ENCODE measurements around the gene ELMOD3. TPM values are rescaled to one million over a fixed set of nuclear protein-coding genes. Genes with fewer than 3 reads are reported as not detected.

The ELMOD3 gene
- polyA plus RNA-seq, 3 donors, result 6.1 to 53.3 (median 7.2) TPM

GRCh38 chr2:85409845-85410583 lies 55.4 kb downstream of the ELMOD3 start, which contains the start of gene CAPG:
TSS of gene CAPG (minus strand) at chr2:85410366. CDS start at chr2:85402145, 8,221 bp downstream.
- intact Hi-C loops (cut with micrococcal nuclease), result loop anchor here (10.0 kb wide), 3 partner anchors 85 to 1155 kb away; partner anchors contain the start of genes C2orf68 (in 1 of the 2), CHMP3 (in 1 of the 2), TGOLN2 (in 1 of the 2) and USP39 (in 1 of the 2)
- Histone ChIP-seq H3K4me3 (replicated peaks in 1 of 3; ENCODE audit: low read depth in 2 of 3, low read length in 3 of 3) (peak within 1 kb of the TSS; percentile 38 to 89 (median 66)), H3K4me1 (ENCODE audit: control insufficient read depth in 1 of 2, insufficient read depth in 2 of 2, low read length in 2 of 2) (peaks cover 86 to 100% of the 10 kb centered on the region in 2 donors), H3K27me3 (ENCODE audit: control insufficient read depth in 2 of 2, insufficient read depth in 2 of 2, low read length in 2 of 2) (no peaks in the 10 kb centered on the region), H4K20me1 (ENCODE audit: insufficient read depth, low read length) (no peaks in the 10 kb centered on the region), H3K4me2 (replicated peaks; ENCODE audit: extremely low read depth, low read length, poor library complexity, severe bottlenecking) (peak within 1 kb of the TSS; percentile 97), H3K9me3 (replicated peaks in 1 of 2; ENCODE audit: control insufficient read depth in 1 of 2, insufficient read depth in 1 of 2, low read length in 2 of 2) (no peaks in the 10 kb centered on the region), H3K79me2 (ENCODE audit: insufficient read depth, low read length) (peaks cover 72% of the 10 kb centered on the region), H3K27ac (ENCODE audit: low read depth in 1 of 2, low read length in 2 of 2) (peak within 1 kb of the TSS; percentile 85 to 90), H3K9ac (ENCODE audit: insufficient read depth, low read length, poor library complexity, severe bottlenecking) (peak within 1 kb of the TSS; percentile 84), H3K36me3 (replicated peaks in 1 of 2; ENCODE audit: control insufficient read depth in 1 of 2, insufficient read depth in 2 of 2, low read length in 2 of 2) (no peaks in the 10 kb centered on the region), H2AFZ (ENCODE audit: insufficient read depth, low read depth, low read length, poor library complexity, severe bottlenecking) (peak within 1 kb of the TSS; percentile 75)
- peak; percentile 75 to 80 (median 80) for DNase-seq
- H3K4me3 Mint-ChIP-seq, result peak within 1 kb of the TSS; percentile 86 to 95
- no peaks in the 10 kb centered on the region for H3K9me3 Mint-ChIP-seq
- TF ChIP-seq CTCF (IDR thresholded peaks at IDR 0.05), result no peak
- WGBS (ENCODE audit: insufficient coverage), result 4% methylated on average over 10 of the region's 12 CpGs
- peaks cover 0 to 2% of the 10 kb centered on the region in 2 donors for H3K36me3 Mint-ChIP-seq
- H3K27me3 Mint-ChIP-seq (ENCODE audit: low read depth in 3 of 3), result peaks cover 0 to 6% (median 3%) of the 10 kb centered on the region in 3 donors
- H3K27ac Mint-ChIP-seq, result peak within 1 kb of the TSS; percentile 93 to 96 (median 95)
- H3K4me1 Mint-ChIP-seq, result peaks cover 91% of the 10 kb centered on the region

GRCh38 chr2:85410584-85411404 lies 56.2 kb downstream of the ELMOD3 start:
- Histone ChIP-seq H2AFZ (ENCODE audit: insufficient read depth, low read depth, low read length, poor library complexity, severe bottlenecking) (peak overlapping the region; percentile 75), H3K4me1 (ENCODE audit: control insufficient read depth in 1 of 2, insufficient read depth in 2 of 2, low read length in 2 of 2) (peaks cover 83 to 100% of the 10 kb centered on the region in 2 donors), H4K20me1 (ENCODE audit: insufficient read depth, low read length) (no peaks in the 10 kb centered on the region), H3K9ac (ENCODE audit: insufficient read depth, low read length, poor library complexity, severe bottlenecking) (peak overlapping the region; percentile 84), H3K27me3 (ENCODE audit: control insufficient read depth in 2 of 2, insufficient read depth in 2 of 2, low read length in 2 of 2) (no peaks in the 10 kb centered on the region), H3K27ac (ENCODE audit: low read depth in 1 of 2, low read length in 2 of 2) (peak overlapping the region; percentile 85 to 90), H3K36me3 (replicated peaks in 1 of 2; ENCODE audit: control insufficient read depth in 1 of 2, insufficient read depth in 2 of 2, low read length in 2 of 2) (no peaks in the 10 kb centered on the region), H3K4me3 (replicated peaks in 1 of 3; ENCODE audit: low read depth in 2 of 3, low read length in 3 of 3) (peak overlapping the region in 2 of 3 experiments; percentile 66 to 89), H3K79me2 (ENCODE audit: insufficient read depth, low read length) (peaks cover 67% of the 10 kb centered on the region), H3K9me3 (replicated peaks in 1 of 2; ENCODE audit: control insufficient read depth in 1 of 2, insufficient read depth in 1 of 2, low read length in 2 of 2) (no peaks in the 10 kb centered on the region), H3K4me2 (replicated peaks; ENCODE audit: extremely low read depth, low read length, poor library complexity, severe bottlenecking) (peak overlapping the region; percentile 97)
- 79% methylated on average over 9 of the region's 13 CpGs for WGBS (ENCODE audit: insufficient coverage)
- Mint-ChIP-seq H3K4me1 (peaks cover 93% of the 10 kb centered on the region), H3K4me3 (peak overlapping the region; percentile 86 to 95), H3K9me3 (no peaks in the 10 kb centered on the region), H3K27ac (peak overlapping the region; percentile 93 to 96 (median 95)), H3K27me3 (ENCODE audit: low read depth in 3 of 3) (peaks cover 0 to 6% (median 3%) of the 10 kb centered on the region in 3 donors), H3K36me3 (peaks cover 0 to 7% of the 10 kb centered on the region in 2 donors)
- intact Hi-C loops (cut with micrococcal nuclease), result loop anchor here in 1 of 2 donors (10.0 kb wide), 2 partner anchors 204 to 1154 kb away; partner anchors contain the start of genes C2orf68, CHMP3 and USP39
- TF ChIP-seq CTCF (IDR thresholded peaks at IDR 0.05), result no peak
- DNase-seq, result peak in 2 of 3 donors; percentile 51 to 66
